Measurements from ENCODE around the gene REXO5.

DNA sequence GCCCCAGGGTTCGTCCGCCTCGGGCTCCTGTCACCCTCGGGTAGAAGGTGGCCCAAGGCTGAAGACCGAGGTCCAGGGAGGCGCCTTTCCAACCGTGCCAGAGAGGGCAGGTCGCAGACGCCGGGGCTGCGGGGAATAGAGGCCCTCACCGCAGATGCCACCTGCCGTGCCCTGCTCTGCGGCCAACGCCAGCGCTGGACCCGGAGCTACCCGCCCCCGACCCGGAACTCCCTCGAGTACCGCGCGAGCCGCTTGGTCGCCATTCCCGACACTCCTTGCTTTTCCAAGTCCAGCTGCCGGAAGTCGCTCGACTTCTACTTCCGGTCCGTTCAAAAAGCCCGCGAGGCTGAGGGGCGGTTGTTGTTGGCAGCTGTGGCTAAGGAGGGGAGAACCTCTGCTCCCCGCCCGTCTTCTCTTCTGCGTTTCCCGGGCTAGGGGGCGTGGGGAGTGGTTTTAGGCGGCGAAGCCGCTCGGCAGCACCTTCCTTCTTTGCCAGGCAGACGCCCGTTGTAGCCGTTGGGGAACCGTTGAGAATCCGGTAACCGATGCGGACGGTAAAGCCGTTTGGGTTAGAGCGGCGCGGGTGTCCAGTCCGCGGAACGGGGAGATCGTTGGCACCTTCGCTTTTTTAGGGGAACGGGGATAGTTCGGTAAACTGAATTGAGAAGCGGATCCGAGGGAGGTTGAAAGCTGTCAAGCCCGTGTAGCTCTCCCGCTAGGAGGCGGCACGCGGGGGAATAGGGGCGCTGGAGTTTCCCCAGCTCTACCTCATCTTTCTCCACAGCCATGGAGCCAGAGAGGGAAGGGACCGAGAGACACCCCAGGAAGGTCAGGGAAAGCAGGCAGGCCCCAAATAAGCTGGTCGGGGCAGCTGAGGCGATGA is at the start of gene REXO5, which contains the start of gene ERI2:
- no peak for TF ChIP-seq EZH2 (IDR thresholded peaks at IDR 0.05; ENCODE audit: borderline replicate concordance, low read length)
- TF ChIP-seq CTCF (conservative IDR thresholded peaks at IDR 0.05 in 1 of 2, IDR thresholded peaks at IDR 0.05 in 1 of 2; ENCODE audit: extremely low read depth in 1 of 2, insufficient read depth in 1 of 2, low read depth in 1 of 2, low read length in 2 of 2), result peak in 1 of 2 donors; percentile 59

Data from mammary epithelial cell (primary cell).